ENCODE results near the gene NXPH1.

The NXPH1 gene

DNA sequence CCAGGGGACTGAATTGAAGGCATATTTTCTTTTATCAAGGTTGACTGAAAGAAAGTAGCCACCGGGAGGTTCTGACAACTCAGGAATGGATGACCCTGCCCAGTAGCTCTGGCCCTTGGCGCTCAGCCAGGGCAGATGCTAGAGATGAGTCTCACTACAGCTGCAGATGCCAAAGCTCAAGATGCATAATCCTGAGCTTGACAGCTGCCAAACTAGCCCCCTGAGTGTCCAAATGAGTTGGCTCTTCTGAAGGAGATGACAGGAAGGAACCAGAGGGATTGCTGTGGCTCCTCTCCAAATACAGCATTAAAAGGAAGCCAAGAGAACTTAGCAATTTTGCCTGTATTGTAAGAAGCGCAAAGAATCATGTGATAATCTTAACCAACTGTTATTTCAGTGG is 78.4 kb downstream of the NXPH1 start:
- DNase-seq, result no peak

DNA sequence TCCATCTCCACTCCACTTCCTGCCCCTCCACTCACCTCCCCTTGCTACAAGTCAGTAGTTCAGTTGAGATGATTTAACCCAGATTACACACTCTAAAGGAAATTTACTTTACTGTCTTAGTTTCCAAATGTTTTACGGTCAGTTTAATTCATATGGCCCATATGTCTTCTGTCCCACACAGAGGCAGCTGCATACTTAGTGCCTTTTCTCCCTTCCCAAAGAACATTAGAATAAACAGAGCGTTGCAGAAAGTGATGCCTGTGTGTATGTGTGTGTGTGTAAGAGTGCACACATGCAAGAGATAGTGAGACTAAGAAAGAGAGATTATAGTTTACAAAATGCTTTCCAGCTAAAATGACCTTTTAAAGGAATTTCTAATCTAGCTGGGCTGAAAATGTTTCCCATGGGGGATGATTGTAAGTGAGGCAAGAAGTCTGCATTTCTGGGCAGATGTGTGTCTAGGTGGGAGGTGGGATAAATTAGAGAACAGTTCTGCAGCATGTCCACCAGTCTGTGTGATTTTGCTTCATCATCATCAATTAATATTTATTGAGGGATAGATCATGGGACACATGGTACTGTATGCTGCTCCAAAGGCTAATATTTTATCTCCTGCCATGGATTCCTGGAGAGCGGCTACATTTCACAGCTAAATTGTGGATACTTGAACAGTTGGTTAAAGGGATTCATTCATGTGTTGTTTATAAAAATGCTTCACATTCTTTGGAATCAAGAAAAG is 81.5 kb downstream of the NXPH1 start:
- no peak for DNase-seq

DNA sequence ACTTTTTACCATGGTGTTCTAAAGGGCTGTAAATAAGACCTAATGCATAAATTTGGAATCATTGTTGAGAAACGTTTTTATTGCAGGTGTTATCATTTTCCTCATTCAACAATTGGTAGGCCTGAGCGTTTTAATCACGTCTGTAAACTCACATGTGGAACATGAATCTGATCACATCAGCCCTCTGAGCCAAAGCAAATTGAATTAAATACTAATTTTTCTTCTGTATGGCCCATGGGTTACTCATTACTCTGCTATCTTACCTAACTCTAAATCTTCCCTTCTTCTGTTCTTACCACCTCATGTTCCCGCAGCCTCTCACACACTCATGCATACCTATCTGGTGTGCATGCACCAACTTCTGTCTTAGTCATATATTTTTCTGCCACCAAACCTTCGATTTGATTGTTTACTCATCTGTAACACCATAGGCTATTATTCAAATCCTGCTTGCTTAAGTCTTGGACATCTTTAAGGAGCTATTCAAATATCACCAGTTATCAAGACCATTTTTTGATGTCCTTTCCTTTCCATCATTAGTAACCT is 82.3 kb downstream of the NXPH1 start:
- DNase-seq, result no peak

DNA sequence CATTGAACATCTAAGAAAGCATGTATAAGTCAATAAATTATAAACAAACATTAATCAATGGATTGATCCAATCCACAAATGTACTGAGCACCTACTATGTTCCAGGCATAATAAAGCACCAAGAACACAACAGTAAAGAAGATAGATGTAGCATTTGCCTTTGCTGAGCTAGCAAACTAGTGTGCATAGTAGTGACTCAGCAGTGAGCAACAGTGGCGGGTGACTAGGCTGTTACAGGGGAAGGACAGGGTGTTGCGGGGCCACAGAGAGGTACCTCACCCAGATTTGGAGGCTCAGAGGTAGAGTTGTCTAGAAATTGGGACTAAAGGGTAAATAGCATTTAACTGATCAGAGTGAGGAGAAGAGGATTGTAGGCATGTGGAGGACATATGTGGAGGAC is 83.6 kb downstream of the NXPH1 start:
- no peak for DNase-seq

DNA sequence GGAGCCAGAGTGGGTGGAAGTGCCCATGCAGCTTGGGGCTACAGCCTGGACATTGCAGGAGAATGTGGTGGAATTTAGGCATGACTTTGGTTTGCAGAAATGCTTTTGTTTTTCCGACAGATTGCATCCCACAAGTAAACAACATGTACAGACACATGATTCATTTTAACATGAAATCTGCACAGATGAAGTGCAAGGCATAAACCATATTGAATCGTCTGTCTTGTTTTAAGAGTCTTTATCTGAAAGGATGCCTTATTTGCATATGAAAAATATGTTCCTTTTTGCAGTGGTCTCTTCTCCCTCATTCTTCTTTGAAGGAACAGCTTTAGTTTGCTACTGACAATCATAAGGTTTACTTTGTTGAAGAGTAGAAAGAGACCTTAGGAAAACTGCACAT is 94.9 kb downstream of the NXPH1 start:
- no peak for DNase-seq

DNA sequence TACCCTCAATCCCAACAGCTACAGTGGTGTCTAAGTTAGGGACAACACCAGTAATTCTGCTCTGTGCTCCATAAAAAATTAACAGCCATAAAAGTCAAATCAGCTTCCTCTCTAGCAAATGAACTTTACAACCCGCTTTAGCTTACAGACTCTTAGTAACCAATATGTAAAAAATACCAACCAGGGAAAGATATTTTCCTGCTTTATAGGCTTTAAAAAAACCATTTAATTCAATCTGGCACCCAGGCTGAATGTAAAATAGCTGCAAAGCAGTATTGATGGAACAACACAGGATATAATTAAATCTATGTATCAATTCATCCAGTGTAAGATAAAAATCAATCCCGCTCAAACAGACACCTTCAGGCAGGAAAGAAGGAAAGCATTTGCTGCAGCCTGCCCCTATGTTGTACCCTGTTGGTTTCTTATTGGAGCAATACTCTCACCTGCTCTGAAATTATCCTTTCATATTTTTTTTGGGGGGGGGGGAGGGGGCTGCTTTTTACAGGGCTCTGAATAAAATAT is 98.6 kb downstream of the NXPH1 start:
- DNase-seq, result no peak

DNA sequence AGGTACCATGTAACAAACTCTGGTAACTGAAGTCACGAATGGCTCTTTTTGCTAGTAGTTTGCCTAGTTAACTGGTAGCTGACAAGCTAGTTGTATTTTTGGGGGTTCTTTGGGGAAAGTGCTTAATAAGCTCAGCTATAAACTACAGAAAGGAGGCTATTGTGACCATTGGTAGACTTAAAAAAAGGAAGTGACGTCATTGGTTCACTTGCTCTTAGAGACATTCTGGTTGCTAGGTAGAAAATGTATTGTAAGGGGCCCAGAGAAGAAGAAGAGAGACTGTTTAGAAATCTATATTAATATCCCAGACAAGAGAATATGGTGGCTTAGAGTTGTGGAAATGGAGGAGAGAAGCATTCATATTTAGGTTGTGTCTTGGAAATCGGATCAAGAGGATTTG is 103.0 kb downstream of the NXPH1 start:
- DNase-seq, result no peak

DNA sequence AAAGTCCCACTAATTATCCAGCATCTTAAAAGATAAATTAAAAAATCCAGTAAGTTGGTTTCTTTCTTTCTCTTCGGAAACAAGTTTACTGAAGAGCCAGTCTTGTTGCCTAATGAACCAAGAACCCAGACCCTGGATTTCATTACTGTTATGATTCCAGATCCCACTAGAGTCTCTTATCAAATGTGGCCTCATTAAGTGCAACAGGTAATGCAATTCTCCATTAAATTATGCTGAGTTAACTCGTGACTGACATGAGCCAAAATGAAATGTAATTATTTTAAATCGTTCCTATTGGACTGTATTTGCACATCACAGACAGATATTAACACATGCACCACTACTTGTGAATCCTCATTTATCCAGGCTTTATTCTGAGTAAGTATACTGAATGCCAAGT is 115.6 kb downstream of the NXPH1 start:
- DNase-seq, result no peak

DNA sequence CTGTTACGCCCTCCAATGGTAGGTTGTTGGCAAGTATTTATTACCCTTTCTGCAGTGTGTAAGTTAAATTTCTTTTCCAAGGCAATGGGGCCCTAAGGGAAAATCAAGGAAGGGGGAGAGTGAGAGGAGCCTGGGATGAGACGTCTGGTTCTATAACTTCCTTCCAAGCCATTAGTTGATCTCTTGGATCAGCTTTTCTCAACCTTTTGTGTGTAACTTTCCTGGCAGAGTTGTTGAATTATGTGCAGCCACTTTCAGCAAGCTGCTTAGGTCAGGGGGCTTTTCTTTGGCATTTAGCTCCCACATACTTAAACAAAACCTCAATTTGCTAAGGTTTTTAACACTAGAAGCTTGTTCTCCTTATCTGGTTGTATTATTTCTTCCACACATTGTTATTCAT is 127.1 kb downstream of the NXPH1 start:
- no peak for DNase-seq

DNA sequence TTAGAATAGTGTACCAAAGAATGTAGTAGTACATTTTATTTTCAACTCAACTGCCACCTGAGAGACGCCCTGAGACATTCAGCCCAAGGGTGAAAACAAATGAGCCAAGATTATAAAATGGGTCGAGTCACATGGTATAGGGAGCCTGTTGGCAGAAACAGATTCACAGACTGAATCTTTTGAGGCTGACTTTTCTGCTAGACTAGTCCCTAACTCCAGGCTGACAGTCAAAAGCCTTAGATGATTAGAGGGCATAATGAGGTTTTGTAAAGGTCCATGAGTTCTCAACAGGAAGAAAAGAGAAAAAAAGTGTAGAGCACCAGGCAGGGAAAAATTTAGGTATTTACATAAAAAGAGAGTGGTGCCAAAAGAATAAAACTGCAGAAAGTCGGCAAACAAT is 128.0 kb downstream of the NXPH1 start:
- DNase-seq, result no peak

DNA sequence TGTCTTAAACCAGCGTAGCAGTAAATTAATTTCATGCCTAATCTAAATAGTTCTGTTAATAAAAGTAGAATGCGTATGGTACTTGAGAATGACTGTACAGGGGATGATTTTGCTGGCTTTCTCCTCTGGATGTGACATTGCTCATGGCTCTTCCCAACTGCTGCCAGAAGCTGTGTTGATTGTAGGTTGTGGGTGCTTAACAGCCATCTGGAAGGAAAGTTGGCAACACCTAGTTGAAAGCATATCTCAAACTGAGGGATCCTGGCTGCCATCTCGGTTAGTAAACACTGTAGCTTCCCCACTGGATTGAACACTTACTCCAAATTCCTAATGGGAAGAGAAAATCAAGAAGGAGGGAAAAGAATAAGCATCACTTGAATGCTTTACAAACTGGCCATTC is 130.9 kb downstream of the NXPH1 start:
- no peak for DNase-seq

DNA sequence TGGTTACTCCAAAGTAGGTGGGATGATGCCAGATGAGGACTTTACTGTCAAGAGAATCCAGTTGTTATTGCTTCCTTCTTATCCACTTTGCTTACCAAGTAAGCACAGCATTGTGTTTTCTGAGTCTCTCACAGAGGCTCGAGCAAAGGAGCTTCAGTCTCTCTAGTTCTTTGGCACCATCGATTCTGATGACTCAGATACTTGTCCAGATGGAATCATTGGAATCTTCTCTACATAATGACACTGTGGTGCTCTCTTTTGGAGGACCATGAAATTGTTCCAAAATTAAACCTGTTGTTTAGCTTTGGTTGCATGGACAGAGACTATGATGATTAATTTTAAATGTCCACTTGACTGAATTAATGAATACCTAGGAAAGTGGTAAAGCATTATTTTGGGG is 132.6 kb downstream of the NXPH1 start:
- no peak for DNase-seq

DNA sequence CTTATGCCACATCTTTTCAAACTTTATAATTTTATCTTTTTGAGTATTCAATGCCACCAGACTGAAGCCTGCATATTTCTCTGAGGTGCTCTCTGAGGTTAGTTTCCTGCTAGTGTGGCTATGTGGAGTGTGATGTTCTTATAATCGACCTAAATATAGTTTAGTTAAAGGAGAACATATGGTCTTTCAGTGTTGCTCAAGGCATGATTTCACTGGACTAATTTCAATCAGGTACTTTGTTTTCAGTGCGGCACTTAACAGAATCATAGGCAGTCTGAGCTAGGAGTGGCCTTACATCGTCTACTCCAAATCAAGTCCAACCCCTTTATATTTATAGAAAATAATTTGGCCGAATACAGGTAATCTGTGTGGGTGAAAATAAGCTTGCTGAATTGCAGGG is 134.2 kb downstream of the NXPH1 start:
- DNase-seq, result no peak

DNA sequence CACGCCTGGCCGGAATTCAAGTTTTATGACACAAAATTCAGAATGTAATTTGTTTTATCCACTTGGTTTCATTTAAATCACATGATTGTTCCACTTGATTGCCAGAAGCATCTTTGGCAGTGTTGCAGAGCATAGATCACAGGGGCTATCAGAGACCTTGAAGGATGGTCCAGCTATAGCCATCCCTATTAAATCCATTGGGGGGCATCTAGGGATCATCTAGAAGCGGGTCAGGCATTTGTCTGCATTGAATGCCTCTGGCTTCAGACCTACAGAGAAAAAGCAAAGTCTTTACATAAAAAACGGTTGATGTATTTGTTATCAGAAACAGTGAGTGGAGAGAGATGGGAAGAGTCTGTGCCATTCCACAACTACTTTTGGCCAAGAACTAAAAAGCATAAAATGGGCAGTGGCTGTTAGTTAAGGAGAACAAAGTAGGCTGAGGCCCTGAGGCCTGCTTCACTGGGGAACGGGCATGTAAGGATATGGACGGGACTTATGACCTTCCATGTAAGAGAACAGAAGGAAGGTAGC is 146.3 kb downstream of the NXPH1 start:
- DNase-seq, result no peak

DNA sequence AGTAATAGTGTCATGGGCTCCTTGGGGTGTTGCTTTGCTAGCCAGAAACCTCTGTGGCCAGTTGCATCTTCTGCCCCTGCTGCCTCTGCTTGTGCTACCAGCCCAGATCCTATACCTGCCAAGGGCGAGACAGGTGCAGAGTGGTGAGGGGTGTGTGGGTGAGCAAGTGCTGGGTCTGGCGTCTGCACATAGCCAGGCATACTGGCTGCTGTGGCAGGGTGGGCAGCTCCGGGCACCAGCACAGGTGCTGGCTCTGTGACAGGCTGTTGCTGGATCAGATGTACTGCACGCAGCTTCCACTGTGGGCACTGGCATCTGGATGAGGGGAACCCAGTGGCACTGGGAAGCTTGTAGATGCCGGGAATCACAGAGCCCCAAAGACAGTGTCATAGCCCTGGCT is 148.4 kb downstream of the NXPH1 start:
- DNase-seq, result no peak

DNA sequence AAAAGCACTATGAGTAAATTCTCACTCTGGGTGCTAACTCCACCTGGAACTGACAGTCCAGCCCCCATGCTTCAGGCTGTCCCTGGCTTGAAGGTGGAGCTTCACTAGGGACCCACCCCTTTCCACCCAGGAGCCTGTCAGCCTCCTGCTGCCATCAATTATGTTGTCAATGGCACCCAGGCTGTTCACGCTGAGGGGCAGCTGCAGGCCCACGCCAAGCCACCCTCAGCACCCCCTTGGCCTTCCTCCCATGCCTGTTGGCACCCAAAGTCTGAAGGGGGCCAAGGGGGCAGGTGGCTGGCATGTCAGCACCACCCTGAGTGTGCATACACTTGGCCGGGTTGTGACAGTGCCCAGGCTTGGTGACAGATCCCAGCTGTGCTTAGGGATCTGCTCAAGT is 149.3 kb downstream of the NXPH1 start:
- DNase-seq, result no peak

DNA sequence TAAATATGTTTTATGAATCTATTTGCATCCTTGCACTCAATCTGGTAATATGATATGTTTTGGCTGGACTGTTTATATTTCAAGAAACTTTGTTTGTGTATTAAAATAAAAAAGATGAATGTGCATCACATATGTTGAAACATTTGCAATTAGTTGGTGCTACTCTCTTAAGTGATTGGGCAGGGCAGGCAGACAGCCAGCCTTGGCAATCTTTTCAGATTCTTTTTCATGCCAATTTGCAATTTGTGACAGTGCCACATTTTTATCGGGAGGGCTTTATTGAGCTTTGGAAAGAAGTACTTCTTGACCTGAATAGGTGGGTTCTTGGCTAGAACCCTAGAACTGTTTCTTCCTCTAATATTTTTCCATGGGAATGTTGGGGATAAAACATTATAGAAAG is 152.2 kb downstream of the NXPH1 start:
- DNase-seq, result no peak

DNA sequence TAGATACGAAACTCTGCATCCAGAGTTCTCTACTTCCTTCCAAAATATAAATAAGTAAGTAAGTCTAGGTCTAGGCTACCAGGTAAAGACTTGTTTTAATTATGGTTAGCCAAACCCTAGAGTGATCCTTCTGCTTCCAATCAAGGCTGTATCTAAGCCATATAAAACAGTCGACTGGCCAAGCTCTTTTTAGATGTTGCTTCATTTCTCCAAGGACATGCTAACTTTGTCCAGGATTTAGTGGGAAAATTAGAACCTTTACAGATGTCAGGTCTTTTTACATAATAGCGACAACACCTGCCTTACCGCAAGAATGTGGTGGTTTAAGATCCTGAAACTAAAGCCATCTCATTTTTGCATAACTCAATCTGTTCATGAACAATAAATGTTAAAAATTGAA is 156.8 kb downstream of the NXPH1 start:
- DNase-seq, result no peak

DNA sequence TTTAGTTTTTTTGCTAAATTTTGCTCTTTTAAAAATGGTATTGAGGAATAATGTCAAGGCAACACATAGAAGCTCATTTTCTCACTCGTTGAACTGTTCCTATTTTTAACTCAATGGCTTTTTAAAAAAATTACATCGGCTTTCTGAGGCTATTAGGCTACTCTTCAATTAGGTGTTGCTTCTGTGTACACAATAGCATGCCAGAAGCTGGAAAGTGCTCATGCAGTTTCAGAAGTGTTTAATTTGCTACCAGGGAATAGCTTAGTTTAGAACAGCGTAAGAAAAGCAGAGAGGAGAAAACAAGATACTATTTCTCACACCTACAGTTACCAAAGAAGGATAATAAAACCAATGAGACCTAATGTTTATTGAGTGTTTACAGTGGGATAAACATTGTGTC is 157.4 kb downstream of the NXPH1 start:
- no peak for DNase-seq

DNA sequence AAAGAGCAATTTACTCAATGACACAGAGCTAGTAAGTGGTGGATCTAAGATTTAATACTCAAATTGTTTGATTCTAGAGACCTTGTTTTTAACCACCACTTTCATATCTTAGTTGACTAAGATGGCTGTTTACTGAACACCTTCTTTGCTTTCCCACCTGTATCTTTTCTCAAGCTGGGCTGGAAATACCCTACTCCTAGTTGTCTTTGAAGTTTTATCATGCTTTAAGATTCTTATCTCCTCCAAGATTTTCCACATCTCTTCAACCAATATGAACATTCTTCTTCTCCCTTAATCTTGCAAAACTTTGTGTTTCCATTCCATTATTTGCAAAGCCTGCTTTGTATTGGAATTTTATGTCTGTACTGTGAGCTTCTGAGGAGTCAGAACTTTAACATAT is 157.9 kb downstream of the NXPH1 start:
- no peak for DNase-seq

DNA sequence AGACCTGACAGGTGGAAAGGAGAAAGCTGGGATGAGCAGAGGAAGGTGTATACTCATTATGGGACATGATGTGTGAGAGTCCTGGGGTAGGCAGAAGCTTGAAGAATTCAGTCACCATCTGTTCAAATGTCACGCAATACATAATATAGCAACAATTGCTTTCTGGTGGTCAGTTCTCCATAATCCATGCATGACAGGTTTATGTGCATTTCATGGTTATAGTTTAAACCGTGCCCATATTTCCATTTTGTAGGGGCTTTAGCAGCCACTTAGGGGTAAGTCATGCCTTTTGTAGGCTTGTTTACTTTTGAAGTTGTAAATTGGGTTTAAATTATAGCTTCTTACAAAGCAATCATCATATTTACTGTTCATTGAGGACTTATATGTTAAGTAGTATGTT is 158.8 kb downstream of the NXPH1 start:
- DNase-seq, result no peak

DNA sequence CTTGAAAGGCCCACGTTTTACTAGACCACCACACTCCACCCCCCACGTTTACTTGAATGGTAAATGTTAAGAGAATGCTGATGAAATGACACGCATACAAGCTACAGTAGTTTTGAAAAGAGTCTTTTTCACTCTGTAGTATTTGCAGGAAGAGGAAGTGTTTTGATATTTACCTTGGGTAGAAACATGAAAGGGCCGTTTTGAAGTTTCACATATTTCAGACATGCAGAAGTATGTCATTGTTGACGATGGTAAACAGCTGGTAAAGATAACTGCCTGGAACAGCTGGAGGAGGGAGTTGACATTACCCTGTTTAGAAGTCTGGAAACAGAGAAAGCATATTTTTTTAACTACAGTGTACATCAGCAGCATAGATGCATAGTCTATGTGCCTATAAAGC is 160.7 kb downstream of the NXPH1 start:
- DNase-seq, result no peak

DNA sequence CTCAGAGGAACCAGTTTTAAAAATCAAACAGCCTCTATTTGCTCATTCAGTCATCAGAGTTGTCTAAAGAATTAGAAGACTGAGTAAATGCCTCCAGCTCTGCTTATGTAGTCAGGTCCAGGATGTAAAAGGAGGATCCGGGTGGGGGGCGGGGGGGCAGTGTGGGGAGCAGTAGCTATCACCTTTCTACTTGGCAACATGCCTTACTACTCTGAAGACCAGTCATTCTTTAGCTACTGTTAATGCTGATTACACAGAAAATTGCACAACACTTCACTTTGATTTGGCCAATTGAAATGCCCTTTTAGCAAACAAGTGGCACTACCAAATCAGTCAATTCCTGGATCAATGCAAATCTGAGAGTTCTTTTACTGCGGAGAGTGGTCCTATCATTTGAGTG is 164.2 kb downstream of the NXPH1 start:
- no peak for DNase-seq

DNA sequence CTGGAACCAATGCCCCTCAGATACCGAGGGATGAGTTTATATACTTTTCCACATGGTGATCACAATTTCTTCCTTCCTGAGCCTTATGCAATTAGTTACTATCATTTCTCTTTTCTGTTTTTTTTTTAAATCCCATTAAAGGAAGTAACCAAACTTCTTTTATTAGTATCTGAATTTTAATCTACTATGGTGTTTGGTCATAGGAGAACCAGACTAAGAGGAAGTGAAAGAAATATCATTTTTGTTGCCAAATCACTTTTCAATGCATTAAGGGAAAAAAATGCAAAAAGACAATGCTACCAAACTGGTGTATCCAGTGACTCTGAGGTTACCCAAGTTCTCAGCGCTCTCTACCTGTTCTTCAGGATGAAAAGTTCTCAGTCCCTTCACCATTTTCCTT is 167.7 kb downstream of the NXPH1 start:
- DNase-seq, result no peak

DNA sequence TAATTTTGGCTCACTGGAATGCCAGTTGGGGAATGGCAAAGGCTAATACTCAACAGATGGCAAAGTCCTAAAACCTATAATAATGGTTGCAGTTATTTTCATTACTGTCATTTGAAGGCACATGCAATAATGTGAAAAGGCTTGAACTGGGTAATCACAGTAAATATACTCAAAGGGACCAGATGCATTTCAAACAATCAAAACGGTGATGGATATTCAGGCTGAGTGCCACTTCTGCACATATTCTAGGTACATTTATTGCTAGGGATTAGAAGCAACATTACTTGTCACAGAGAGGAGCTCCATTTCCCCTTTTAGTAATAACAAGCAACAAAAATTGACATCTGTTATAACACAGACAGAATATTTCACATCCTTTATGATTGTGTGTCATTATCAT is 171.8 kb downstream of the NXPH1 start:
- no peak for DNase-seq
